SK-N-SH (cell line): ENCODE results near the gene MIOX. TPM values are rescaled to one million over a fixed set of nuclear protein-coding genes. Genes with fewer than 3 reads are reported as not detected.

Experiments
- CTCF ChIA-PET: fragments of 300-600, 350-600 bp; formaldehyde crosslinking; extraction: SDS; loops from one replicate; lab custom pipeline; 2021; lab: Yijun Ruan, JAX
- POLR2A ChIA-PET: fragments of 350-600 bp; sonication (Branson Sonifier 250); formaldehyde crosslinking; extraction: SDS; loops from one replicate; lab custom pipeline; 2020; ENCODE audit warnings: antibody characterized with exemption, inconsistent platforms; lab: Yijun Ruan, JAX
- DNase-seq: peaks from one replicate; pipeline ENCODE4 v3.0.0; 2012
- H2AFZ ChIP-seq: fragments of 200-600 bp; sonication (generic); 2 replicates; pipeline ENCODE4 v1.8.1; 2016; ENCODE audit warnings: antibody characterized with exemption, mild to moderate bottlenecking, low read depth
- H3F3A ChIP-seq: fragments of 200-600 bp; sonication (generic); replicated peaks from 2 replicates; pipeline ENCODE3; 2016; ENCODE audit warnings: antibody characterized with exemption, mild to moderate bottlenecking; ENCODE audit not compliant: insufficient read depth
- H3K27ac ChIP-seq, 2 experiments: fragments of 200-500 bp in 1 of 2; fragments of 200-600 bp in 1 of 2; sonication (Bioruptor generic) in 1 of 2; sonication (generic), shearing (Covaris generic) in 1 of 2; 2 replicates each; pipeline versions ENCODE4 v1.5.1 to v1.6.1; 2014 to 2016; ENCODE audit warnings: low read depth in 2 of 2, inconsistent platforms in 1 of 2, low read length in 1 of 2, mild to moderate bottlenecking in 1 of 2, mixed read lengths in 1 of 2
- H3K27me3 ChIP-seq: fragments of 200-600 bp; sonication (generic), shearing (Covaris generic); 2 replicates; pipeline ENCODE4 v1.6.1; 2016; ENCODE audit warnings: mixed run types; ENCODE audit not compliant: insufficient read depth
- H3K36me3 ChIP-seq, 2 experiments: fragments of 200-500 bp in 1 of 2; fragments of 200-600 bp in 1 of 2; sonication (Bioruptor generic) in 1 of 2; sonication (generic) in 1 of 2; replicated peaks in 1 of 2; 2 replicates each; pipeline versions ENCODE3 to v1.5.1; 2014 to 2016; ENCODE audit warnings: low read length in 1 of 2, mild to moderate bottlenecking in 1 of 2; ENCODE audit not compliant: insufficient read depth in 2 of 2, control insufficient read depth in 1 of 2
- H3K4me1 ChIP-seq, 2 experiments: fragments of 200-500 bp in 1 of 2; fragments of 200-600 bp in 1 of 2; sonication (Bioruptor generic) in 1 of 2; sonication (generic), shearing (Covaris generic) in 1 of 2; 2 replicates each; pipeline versions ENCODE4 v1.5.1 to v1.6.1; 2014 to 2016; ENCODE audit warnings: low read depth in 1 of 2, low read length in 1 of 2, mixed run types in 1 of 2; ENCODE audit not compliant: insufficient read depth in 2 of 2, control insufficient read depth in 1 of 2
- H3K4me2 ChIP-seq: fragments of 200-600 bp; sonication (generic), shearing (Covaris generic); 2 replicates; pipeline ENCODE4 v1.6.1; 2017; ENCODE audit warnings: mixed run types
- H3K4me3 ChIP-seq, 2 experiments: fragments of 200-500 bp in 1 of 2; fragments of 200-600 bp in 1 of 2; sonication (Bioruptor generic) in 1 of 2; sonication (generic), shearing (Covaris generic) in 1 of 2; 2 replicates each; pipeline versions ENCODE4 v1.5.1 to v1.8.1; 2014 to 2016; ENCODE audit warnings: low read depth in 2 of 2, inconsistent platforms in 1 of 2, low read length in 1 of 2, mild to moderate bottlenecking in 1 of 2, mixed read lengths in 1 of 2, moderate library complexity in 1 of 2
- H3K79me2 ChIP-seq: fragments of 200-600 bp; sonication (generic); 2 replicates; pipeline ENCODE4 v1.8.1; 2017; ENCODE audit warnings: mild to moderate bottlenecking; ENCODE audit not compliant: insufficient read depth
- H3K9ac ChIP-seq: fragments of 200-600 bp; sonication (generic); 2 replicates; pipeline ENCODE4 v1.6.1; 2017; ENCODE audit warnings: mixed run types
- H3K9me2 ChIP-seq: fragments of 200-600 bp; sonication (generic); 2 replicates; pipeline ENCODE4 v1.6.1; 2017; ENCODE audit warnings: mixed run types
- H3K9me3 ChIP-seq: fragments of 200-600 bp; sonication (generic); 2 replicates; pipeline ENCODE4 v1.6.1; 2017; ENCODE audit warnings: mixed run types, mild to moderate bottlenecking, moderate library complexity
- H4K20me1 ChIP-seq: fragments of 200-600 bp; sonication (generic); 2 replicates; pipeline ENCODE4 v1.6.1; 2017; ENCODE audit warnings: mild to moderate bottlenecking, mixed run types; ENCODE audit not compliant: insufficient read depth
- CTCF ChIP-seq: fragments of 200-600 bp; sonication (generic); IDR thresholded peaks from 2 replicates; pipeline ENCODE4 v1.6.1; 2017; ENCODE audit warnings: antibody characterized with exemption, mild to moderate bottlenecking, moderate library complexity
- FOSL2 ChIP-seq: IDR thresholded peaks from 2 replicates; pipeline ENCODE4 v1.4.0; 2012; ENCODE audit warnings: low read depth, mild to moderate bottlenecking, moderate library complexity, borderline replicate concordance
- IRF3 ChIP-seq: fragments of 150-350 bp; IDR thresholded peaks from 2 replicates; pipeline ENCODE4 v1.6.1; 2016; ENCODE audit warnings: mild to moderate bottlenecking, low read depth, low read length
- MAX ChIP-seq: IDR thresholded peaks from 2 replicates; pipeline ENCODE4 v1.4.0; 2012; ENCODE audit warnings: low read depth
- MXI1 ChIP-seq: IDR thresholded peaks from 2 replicates; pipeline ENCODE4 v1.6.1; 2012; ENCODE audit warnings: mild to moderate bottlenecking, low read depth, low read length, improper control_type of control experiment
- NRF1 ChIP-seq: IDR thresholded peaks from 2 replicates; pipeline ENCODE4 v1.6.1; 2012; ENCODE audit warnings: low read depth, mild to moderate bottlenecking, low read length
- PBX3 ChIP-seq: IDR thresholded peaks from 2 replicates; pipeline ENCODE4; 2012
- POLR2AphosphoS5 ChIP-seq: IDR thresholded peaks from 2 replicates; pipeline ENCODE4 v1.6.1; 2012; ENCODE audit warnings: low read depth, low read length
- RAD21 ChIP-seq: IDR thresholded peaks from 2 replicates; pipeline ENCODE4 v1.6.1; 2012; ENCODE audit warnings: mild to moderate bottlenecking, low read length
- RFX5 ChIP-seq: IDR thresholded peaks from 2 replicates; pipeline ENCODE4 v1.6.1; 2012; ENCODE audit warnings: mild to moderate bottlenecking, improper control_type of control experiment, low read length
- RXRA ChIP-seq: IDR thresholded peaks from 2 replicates; pipeline ENCODE4 v1.4.0; 2012; ENCODE audit warnings: low read depth, mild to moderate bottlenecking, borderline replicate concordance
- SMC3 ChIP-seq: IDR thresholded peaks from 2 replicates; pipeline ENCODE4 v1.6.1; 2012; ENCODE audit warnings: low read depth, low read length, improper control_type of control experiment
- TAF1 ChIP-seq: IDR thresholded peaks from 2 replicates; pipeline ENCODE4 v1.6.1; 2012; ENCODE audit warnings: low read depth, mild to moderate bottlenecking, low read length, moderate library complexity, borderline replicate concordance
- TCF12 ChIP-seq: IDR thresholded peaks from 2 replicates; pipeline ENCODE4 v1.4.0; 2012
- TEAD4 ChIP-seq: IDR thresholded peaks from 2 replicates; pipeline ENCODE4 v1.4.0; 2012; ENCODE audit warnings: mild to moderate bottlenecking, borderline replicate concordance; ENCODE audit not compliant: insufficient read depth
- USF1 ChIP-seq: IDR thresholded peaks from 2 replicates; pipeline ENCODE4 v1.4.0; 2012; ENCODE audit warnings: low read depth, borderline replicate concordance
- ZBTB33 ChIP-seq: IDR thresholded peaks from 2 replicates; pipeline ENCODE4 v1.4.0; 2012; ENCODE audit warnings: low read depth, borderline replicate concordance
- WGBS: methylation state at CpG from one replicate; pipeline ENCODE4 v1.1.6; 2017; ENCODE audit warnings: low lambda C conversion rate; 5-methylcytosine and 5-hydroxymethylcytosine counted together
- polyA plus RNA-seq, 3 experiments: library from polyadenylated mRNA; depleted of rRNA; stranded (reverse); fragments of >200 nt; gene quantifications; 2 replicates each; pipeline ENCODE4 v1.2.3, GENCODE V29; 2012

MIOX gene
- polyA plus RNA-seq, 1 of the 3 experiments (the other 2 are of a cell fraction), result 0.05 TPM

DNA sequence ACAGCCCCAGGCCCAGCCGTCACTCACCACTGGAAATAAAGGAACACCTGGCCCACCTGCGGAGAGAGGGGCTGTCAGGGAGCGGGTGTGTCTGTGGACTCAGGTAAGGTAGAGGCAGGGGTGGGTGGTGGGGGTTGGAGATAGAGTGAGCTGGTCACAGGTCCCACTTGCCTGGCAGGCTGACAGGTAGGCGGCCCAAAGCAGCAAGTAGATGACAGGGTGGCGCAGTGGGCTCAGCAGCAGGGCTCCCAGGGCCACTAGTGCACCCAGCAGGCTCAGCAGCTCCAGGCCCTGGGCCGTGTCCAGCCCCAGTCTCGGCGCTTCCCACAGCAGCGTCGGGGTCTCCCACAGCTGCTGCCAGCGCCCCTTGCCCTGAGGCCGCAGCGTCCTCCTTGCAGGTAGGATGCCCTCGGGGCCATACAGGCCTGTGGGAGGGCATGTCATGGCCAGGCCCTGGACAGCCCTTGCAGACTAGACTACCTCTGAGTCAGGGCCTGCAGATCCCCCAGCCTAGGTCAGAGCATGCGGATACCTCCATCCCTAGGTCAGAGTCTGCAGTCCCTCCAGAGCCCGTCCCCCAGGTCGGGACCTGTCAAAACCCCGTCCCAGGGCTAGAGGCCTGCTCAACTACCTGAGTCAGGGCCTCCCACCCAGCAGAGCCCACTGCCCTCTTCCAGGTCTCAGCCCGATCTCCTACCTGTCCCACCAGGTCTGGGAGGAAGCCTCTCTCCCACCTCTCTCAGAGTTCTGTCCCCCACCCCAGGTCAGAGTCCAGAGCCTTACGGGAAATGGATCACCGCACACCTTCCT lies 20.2 kb downstream of the MIOX start:
- H3K27me3 ChIP-seq, result no peaks in the 10 kb centered on the region
- H3K4me2 ChIP-seq, result peak overlapping the region; percentile 92
- CTCF ChIA-PET, result interaction anchor here (0.9 to 1.1 kb wide), 3 partner anchors 9 to 21 kb away, joined by 3 to 5 read pairs (median 4); partner anchors contain the start of gene SCO2
- no peaks in the 10 kb centered on the region for H3K9me2 ChIP-seq
- H3K4me3 ChIP-seq, result peak overlapping the region; percentile 62 to 81
- WGBS, result 27% methylated on average over 8 of the region's 21 CpGs
- peaks cover 7 to 14% of the 10 kb centered on the region in 2 experiments; a peak in 3 of 4 replicates for H3K4me1 ChIP-seq
- H3K9ac ChIP-seq, result peak overlapping the region; percentile 96
- POLR2A ChIA-PET, result interaction anchor here (1.4 kb wide), 1 partner anchor 17 kb away, joined by 4 read pairs; no protein-coding TSS in a partner anchor
- H3K36me3 ChIP-seq, result peaks cover 0 to 18% of the 10 kb centered on the region in 2 experiments
- H3K27ac ChIP-seq, result peak overlapping the region; percentile 75 to 78; a peak in 3 of 4 replicates
- H3K79me2 ChIP-seq, result peaks cover 60% of the 10 kb centered on the region
- no peak for TF ChIP-seq IRF3
- TF ChIP-seq ZBTB33, result no peak
- H3F3A ChIP-seq, result peaks cover 6% of the 10 kb centered on the region
- no peaks in the 10 kb centered on the region for H4K20me1 ChIP-seq
- H2AFZ ChIP-seq, result peak overlapping the region; percentile 79; the same call in 1 of the 2 replicates
- DNase-seq, result no peak
- H3K9me3 ChIP-seq, result no peaks in the 10 kb centered on the region

- peak; percentile 98 for DNase-seq
- peaks cover 67% of the 10 kb centered on the region for H3K79me2 ChIP-seq
- peak; percentile 64 for TF ChIP-seq POLR2AphosphoS5
- TF ChIP-seq CTCF, result no peak
- TF ChIP-seq MXI1, result peak; percentile 33; the same call in 1 of the 2 replicates
- no peak for TF ChIP-seq MAX
- no peak for TF ChIP-seq PBX3
- TF ChIP-seq TEAD4, result no peak
- no peak for TF ChIP-seq TCF12
- peak; percentile 46; the same call in 1 of the 2 replicates for TF ChIP-seq TAF1
- no peak for TF ChIP-seq RXRA
- TF ChIP-seq NRF1, result no peak
- TF ChIP-seq RFX5, result no peak
- no peak for TF ChIP-seq RAD21
- TF ChIP-seq FOSL2, result no peak
- TF ChIP-seq SMC3, result no peak
- no peak for TF ChIP-seq USF1
These were observed 20.8 kb downstream of the MIOX start, which contains the start of gene LMF2 for GRCh38 chr22:50507421-50507990. Gene LMF2, minus strand, starts transcription at chr22:50507702. Its CDS starts 27 bp downstream, at chr22:50507675.

More at GRCh38 chr22:50507421-50507990, 20.8 kb downstream of the MIOX start, which contains the start of gene LMF2:
- CTCF ChIA-PET, result interaction anchor here (0.8 to 3.1 kb wide), 4 partner anchors 10 to 55 kb away, joined by 3 to 14 read pairs (median 9); partner anchors contain the start of genes SCO2 and SYCE3
- Histone ChIP-seq H4K20me1 (0 out of 2 replicates have a peak, but pooled peaks cover under 1% of the 10 kb centered on the region), H3K9me3 (no peaks in the 10 kb centered on the region), H3K27me3 (no peaks in the 10 kb centered on the region), H2AFZ (peak within 1 kb of the TSS; percentile 79), H3F3A (peaks cover 6% of the 10 kb centered on the region), H3K27ac (peak within 1 kb of the TSS; percentile 75 to 83), H3K36me3 (peaks cover 0 to 14% of the 10 kb centered on the region in 2 experiments), H3K9ac (peak within 1 kb of the TSS; percentile 96), H3K4me3 (peak within 1 kb of the TSS; percentile 81 to 85), H3K9me2 (no peaks in the 10 kb centered on the region), H3K4me1 (peaks cover 7 to 14% of the 10 kb centered on the region in 2 experiments; a peak in 3 of 4 replicates), H3K4me2 (peak within 1 kb of the TSS; percentile 96)
- whole genome bisulfite sequencing, result 1% methylated on average over 11 of the region's 62 CpGs
- POLR2A ChIA-PET, result interaction anchor here (0.7 to 2.0 kb wide), 4 partner anchors 11 to 94 kb away, joined by 4 to 11 read pairs (median 4); partner anchors contain the start of gene SCO2
